ENCODE results near the gene GRIK4. TPM values are rescaled to one million over a fixed set of nuclear protein-coding genes. Genes with fewer than 3 reads are reported as not detected.
"Not testable (repeated sequence)": the region's sequence is repeated elsewhere in the genome, so short reads cannot be mapped to it uniquely, and the experiment has no call there.

The GRIK4 gene
- total RNA-seq, 2 experiments from 2014 or later, result not detected

- H3K9me3 Mint-ChIP-seq, result no peaks in the 10 kb centered on the region
- no peak overlapping the region for H3K4me3 Mint-ChIP-seq
- POLR2A ChIA-PET, result no interaction called here
- ATAC-seq (ENCODE audit: low read depth) (no peak), DNase-seq (no peak)
- no peaks in the 10 kb centered on the region for H3K4me1 Mint-ChIP-seq
- no peak overlapping the region for H3K27ac Mint-ChIP-seq
- peaks cover 8% of the 10 kb centered on the region for H3K27me3 Mint-ChIP-seq
- no peaks in the 10 kb centered on the region for H3K36me3 Mint-ChIP-seq
These were observed 263.2 kb downstream of the GRIK4 start for GRCh38 chr11:120774591-120775386.

GRCh38 chr11:120775986-120776951 is 264.7 kb downstream of the GRIK4 start:
- POLR2A ChIA-PET, result no interaction called here
- no peaks in the 10 kb centered on the region for H3K36me3 Mint-ChIP-seq

GRCh38 chr11:120778685-120779490 is 267.3 kb downstream of the GRIK4 start:
- ATAC-seq (ENCODE audit: low read depth), result no peak
- no peak overlapping the region for H3K27ac Mint-ChIP-seq
- H3K4me3 Mint-ChIP-seq, result no peak overlapping the region
- no peak for DNase-seq
- H3K9me3 Mint-ChIP-seq, result no peaks in the 10 kb centered on the region
- no peaks in the 10 kb centered on the region for H3K4me1 Mint-ChIP-seq
- H3K36me3 Mint-ChIP-seq, result no peaks in the 10 kb centered on the region
- H3K27me3 Mint-ChIP-seq, result peaks cover 11% of the 10 kb centered on the region
- POLR2A ChIA-PET, result no interaction called here

More at GRCh38 chr11:120775986-120776951, 264.7 kb downstream of the GRIK4 start:
- Mint-ChIP-seq H3K4me1 (no peaks in the 10 kb centered on the region), H3K4me3 (no peak overlapping the region), H3K27me3 (peaks cover 9% of the 10 kb centered on the region), H3K9me3 (no peaks in the 10 kb centered on the region), H3K27ac (no peak overlapping the region)
- no peak for DNase-seq
- no peak for ATAC-seq (ENCODE audit: low read depth)

GRCh38 chr11:120780239-120780638 is 268.7 kb downstream of the GRIK4 start:
- Mint-ChIP-seq H3K27me3 (peaks cover 11% of the 10 kb centered on the region), H3K4me1 (no peaks in the 10 kb centered on the region), H3K9me3 (no peaks in the 10 kb centered on the region), H3K27ac (no peak overlapping the region), H3K36me3 (no peaks in the 10 kb centered on the region), H3K4me3 (no peak overlapping the region)
- ATAC-seq (ENCODE audit: low read depth) (no peak), DNase-seq (no peak)
- POLR2A ChIA-PET, result no interaction called here

- POLR2A ChIA-PET, result no interaction called here
- DNase-seq, result no peak
- no peak overlapping the region for H3K4me3 Mint-ChIP-seq
- H3K27me3 Mint-ChIP-seq, result peaks cover 11% of the 10 kb centered on the region
- no peak for ATAC-seq (ENCODE audit: low read depth)
- no peak overlapping the region for H3K27ac Mint-ChIP-seq
- H3K36me3 Mint-ChIP-seq, result no peaks in the 10 kb centered on the region
- H3K4me1 Mint-ChIP-seq, result no peaks in the 10 kb centered on the region
- no peaks in the 10 kb centered on the region for H3K9me3 Mint-ChIP-seq
These were observed 270.1 kb downstream of the GRIK4 start for GRCh38 chr11:120781486-120782120.

GRCh38 chr11:120784566-120785251 is 273.2 kb downstream of the GRIK4 start:
- no peak overlapping the region for H3K4me3 Mint-ChIP-seq
- DNase-seq (no peak), ATAC-seq (ENCODE audit: low read depth) (no peak)
- no peaks in the 10 kb centered on the region for H3K4me1 Mint-ChIP-seq
- H3K27ac Mint-ChIP-seq, result no peak overlapping the region
- POLR2A ChIA-PET, result no interaction called here
- H3K27me3 Mint-ChIP-seq, result peaks cover 9% of the 10 kb centered on the region
- H3K9me3 Mint-ChIP-seq, result no peaks in the 10 kb centered on the region
- H3K36me3 Mint-ChIP-seq, result no peaks in the 10 kb centered on the region

- POLR2A ChIA-PET, result no interaction called here
- DNase-seq (no peak), ATAC-seq (ENCODE audit: low read depth) (no peak)
- H3K4me3 Mint-ChIP-seq, result no peak overlapping the region
- no peaks in the 10 kb centered on the region for H3K36me3 Mint-ChIP-seq
- H3K9me3 Mint-ChIP-seq, result no peaks in the 10 kb centered on the region
- no peaks in the 10 kb centered on the region for H3K4me1 Mint-ChIP-seq
- peak overlapping the region; percentile 2 for H3K27ac Mint-ChIP-seq
- H3K27me3 Mint-ChIP-seq, result peaks cover 9% of the 10 kb centered on the region
These were observed 274.0 kb downstream of the GRIK4 start for GRCh38 chr11:120785576-120785975.

- peaks cover 6% of the 10 kb centered on the region for H3K27me3 Mint-ChIP-seq
- H3K36me3 Mint-ChIP-seq, result no peaks in the 10 kb centered on the region
- no peak overlapping the region for H3K4me3 Mint-ChIP-seq
- POLR2A ChIA-PET, result no interaction called here
- H3K27ac Mint-ChIP-seq, result no peak overlapping the region
- DNase-seq (no peak), ATAC-seq (ENCODE audit: low read depth) (no peak)
- H3K9me3 Mint-ChIP-seq, result no peaks in the 10 kb centered on the region
- H3K4me1 Mint-ChIP-seq, result no peaks in the 10 kb centered on the region
These were observed 274.7 kb downstream of the GRIK4 start for GRCh38 chr11:120786206-120786735.

- POLR2A ChIA-PET, result not testable (repeated sequence)
These were observed 275.7 kb downstream of the GRIK4 start for GRCh38 chr11:120787224-120787623.

GRCh38 chr11:120789391-120789790 is 277.8 kb downstream of the GRIK4 start:
- H3K9me3 Mint-ChIP-seq, result no peaks in the 10 kb centered on the region
- H3K4me1 Mint-ChIP-seq, result no peaks in the 10 kb centered on the region
- DNase-seq (no peak), ATAC-seq (ENCODE audit: low read depth) (no peak)
- H3K36me3 Mint-ChIP-seq, result no peaks in the 10 kb centered on the region
- H3K4me3 Mint-ChIP-seq, result no peak overlapping the region
- POLR2A ChIA-PET, result no interaction called here
- no peaks in the 10 kb centered on the region for H3K27me3 Mint-ChIP-seq
- no peak overlapping the region for H3K27ac Mint-ChIP-seq

More at GRCh38 chr11:120787224-120787623, 275.7 kb downstream of the GRIK4 start:
- H3K27me3 Mint-ChIP-seq; H3K4me1 Mint-ChIP-seq; H3K4me3 Mint-ChIP-seq; H3K36me3 Mint-ChIP-seq; ATAC-seq (ENCODE audit: low read depth); DNase-seq; H3K27ac Mint-ChIP-seq; H3K9me3 Mint-ChIP-seq: not testable (repeated sequence)

- Mint-ChIP-seq H3K27ac (no peak overlapping the region), H3K9me3 (no peaks in the 10 kb centered on the region), H3K36me3 (no peaks in the 10 kb centered on the region), H3K27me3 (no peaks in the 10 kb centered on the region), H3K4me3 (no peak overlapping the region), H3K4me1 (no peaks in the 10 kb centered on the region)
- ATAC-seq (ENCODE audit: low read depth) (no peak), DNase-seq (no peak)
- POLR2A ChIA-PET, result no interaction called here
These were observed 280.8 kb downstream of the GRIK4 start for GRCh38 chr11:120792306-120792705.

- Mint-ChIP-seq H3K27ac (no peak overlapping the region), H3K9me3 (no peaks in the 10 kb centered on the region), H3K4me3 (no peak overlapping the region), H3K4me1 (no peaks in the 10 kb centered on the region), H3K36me3 (no peaks in the 10 kb centered on the region), H3K27me3 (no peaks in the 10 kb centered on the region)
- DNase-seq (no peak), ATAC-seq (ENCODE audit: low read depth) (no peak)
- POLR2A ChIA-PET, result no interaction called here
These were observed 281.6 kb downstream of the GRIK4 start for GRCh38 chr11:120793150-120793549.

Data from activated naive CD8-positive, alpha-beta T cell treated with anti-CD3 and anti-CD28 coated beads, Interleukin-2, amount 10 ng/mL, durations not matched to agents 7 days and 5 days (primary cell).